ENCODE data around the gene ZNRF2. TPM values are rescaled to one million over a fixed set of nuclear protein-coding genes. Genes with fewer than 3 reads are reported as not detected.
"Not testable (repeated sequence)": the region's sequence is repeated elsewhere in the genome, so short reads cannot be mapped to it uniquely, and the experiment has no call there.

ZNRF2 gene
- total RNA-seq, 1 experiment from 2014 or later: 45.3 TPM

- H2AFZ ChIP-seq (ENCODE audit: low read length): no peak overlapping the region
- peak overlapping the region; percentile 96 for H3K4me2 ChIP-seq (ENCODE audit: low read depth, low read length, poor library complexity, severe bottlenecking)
- no peaks in the 10 kb centered on the region for H3K9me2 ChIP-seq (replicated peaks; ENCODE audit: insufficient read depth, low read length)
- peaks cover 53% of the 10 kb centered on the region for H3K79me2 ChIP-seq (ENCODE audit: low read length)
- peaks cover 59% of the 10 kb centered on the region for H3K4me1 ChIP-seq (ENCODE audit: low read length)
- H3K36me3 ChIP-seq (ENCODE audit: insufficient read depth, low read length): no peaks in the 10 kb centered on the region; the same call in 1 of the 2 replicates
- H3K27ac ChIP-seq (ENCODE audit: low read length): peak overlapping the region; percentile 84
- H3K4me3 ChIP-seq (ENCODE audit: low read length): peak overlapping the region; percentile 75
- no peaks in the 10 kb centered on the region for H3K9me3 ChIP-seq (ENCODE audit: low read length)
- DNase-seq: peak; percentile 85
- peak overlapping the region; percentile 83 for H3K9ac ChIP-seq (ENCODE audit: low read length)
- H4K20me1 ChIP-seq (ENCODE audit: insufficient read depth, low read depth, low read length): peaks cover 19% of the 10 kb centered on the region
- no peaks in the 10 kb centered on the region for H3K27me3 ChIP-seq (ENCODE audit: low read length)
These were observed 1.3 kb downstream of the ZNRF2 start for GRCh38 chr7:30285536-30286284.

- H3K9me3 ChIP-seq (ENCODE audit: low read length): no peaks in the 10 kb centered on the region
- H3K27ac ChIP-seq (ENCODE audit: low read length): peak overlapping the region; percentile 84
- no peaks in the 10 kb centered on the region; the same call in 1 of the 2 replicates for H3K36me3 ChIP-seq (ENCODE audit: insufficient read depth, low read length)
- H3K4me3 ChIP-seq (ENCODE audit: low read length): peak overlapping the region; percentile 75
- no peaks in the 10 kb centered on the region for H3K27me3 ChIP-seq (ENCODE audit: low read length)
- H3K9me2 ChIP-seq (replicated peaks; ENCODE audit: insufficient read depth, low read length): no peaks in the 10 kb centered on the region
- H4K20me1 ChIP-seq (ENCODE audit: insufficient read depth, low read depth, low read length): peaks cover 26% of the 10 kb centered on the region
- H3K4me1 ChIP-seq (ENCODE audit: low read length): peaks cover 58% of the 10 kb centered on the region
- DNase-seq: no peak
- H3K4me2 ChIP-seq (ENCODE audit: low read depth, low read length, poor library complexity, severe bottlenecking): peak overlapping the region; percentile 96
- H3K79me2 ChIP-seq (ENCODE audit: low read length): peaks cover 62% of the 10 kb centered on the region
- no peak overlapping the region for H2AFZ ChIP-seq (ENCODE audit: low read length)
- peak overlapping the region; percentile 83 for H3K9ac ChIP-seq (ENCODE audit: low read length)
These were observed 2.4 kb downstream of the ZNRF2 start for GRCh38 chr7:30286749-30287148.

- not testable (repeated sequence) for H3K9me2 ChIP-seq (replicated peaks; ENCODE audit: insufficient read depth, low read length); H3K9me3 ChIP-seq (ENCODE audit: low read length); H2AFZ ChIP-seq (ENCODE audit: low read length); H3K36me3 ChIP-seq (ENCODE audit: insufficient read depth, low read length); H3K27me3 ChIP-seq (ENCODE audit: low read length)
- Histone ChIP-seq H3K27ac (ENCODE audit: low read length) (peak overlapping the region; percentile 84; the same call in 1 of the 2 replicates), H3K79me2 (ENCODE audit: low read length) (peaks cover 70% of the 10 kb centered on the region), H4K20me1 (ENCODE audit: insufficient read depth, low read depth, low read length) (peaks cover 26% of the 10 kb centered on the region), H3K4me3 (ENCODE audit: low read length) (peak overlapping the region; percentile 75), H3K4me1 (ENCODE audit: low read length) (peaks cover 62% of the 10 kb centered on the region), H3K9ac (ENCODE audit: low read length) (peak overlapping the region; percentile 83), H3K4me2 (ENCODE audit: low read depth, low read length, poor library complexity, severe bottlenecking) (peak overlapping the region; percentile 96)
- DNase-seq: peak; percentile 65
These were observed 3.2 kb downstream of the ZNRF2 start for GRCh38 chr7:30287625-30288024.

- H3K27ac ChIP-seq (ENCODE audit: low read length); H3K4me3 ChIP-seq (ENCODE audit: low read length); H3K27me3 ChIP-seq (ENCODE audit: low read length); H3K9ac ChIP-seq (ENCODE audit: low read length); H3K9me3 ChIP-seq (ENCODE audit: low read length); H3K36me3 ChIP-seq (ENCODE audit: insufficient read depth, low read length); H3K9me2 ChIP-seq (replicated peaks; ENCODE audit: insufficient read depth, low read length); H2AFZ ChIP-seq (ENCODE audit: low read length); DNase-seq: not testable (repeated sequence)
- peaks cover 60% of the 10 kb centered on the region for H3K4me1 ChIP-seq (ENCODE audit: low read length)
- H3K79me2 ChIP-seq (ENCODE audit: low read length): peaks cover 91% of the 10 kb centered on the region
- H3K4me2 ChIP-seq (ENCODE audit: low read depth, low read length, poor library complexity, severe bottlenecking): peak overlapping the region; percentile 96
- peaks cover 30% of the 10 kb centered on the region for H4K20me1 ChIP-seq (ENCODE audit: insufficient read depth, low read depth, low read length)
These were observed 5.2 kb downstream of the ZNRF2 start for GRCh38 chr7:30289634-30290033.

- peak overlapping the region; percentile 37 for H3K4me2 ChIP-seq (ENCODE audit: low read depth, low read length, poor library complexity, severe bottlenecking)
- DNase-seq; H3K4me3 ChIP-seq (ENCODE audit: low read length); H3K9me2 ChIP-seq (replicated peaks; ENCODE audit: insufficient read depth, low read length); H3K9ac ChIP-seq (ENCODE audit: low read length); H3K27me3 ChIP-seq (ENCODE audit: low read length); H3K9me3 ChIP-seq (ENCODE audit: low read length); H3K36me3 ChIP-seq (ENCODE audit: insufficient read depth, low read length); H3K27ac ChIP-seq (ENCODE audit: low read length); H2AFZ ChIP-seq (ENCODE audit: low read length): not testable (repeated sequence)
- peaks cover 34% of the 10 kb centered on the region for H4K20me1 ChIP-seq (ENCODE audit: insufficient read depth, low read depth, low read length)
- peaks cover 64% of the 10 kb centered on the region for H3K4me1 ChIP-seq (ENCODE audit: low read length)
- peaks cover 97% of the 10 kb centered on the region for H3K79me2 ChIP-seq (ENCODE audit: low read length)
These were observed 5.9 kb downstream of the ZNRF2 start for GRCh38 chr7:30290317-30290716.

GRCh38 chr7:30292416-30293038, 8.1 kb downstream of the ZNRF2 start:
- peaks cover 100% of the 10 kb centered on the region for H3K79me2 ChIP-seq (ENCODE audit: low read length)
- H3K4me1 ChIP-seq (ENCODE audit: low read length): peaks cover 78% of the 10 kb centered on the region
- not testable (repeated sequence) for H3K9me3 ChIP-seq (ENCODE audit: low read length)

GRCh38 chr7:30296304-30296703, 11.9 kb downstream of the ZNRF2 start:
- H3K9me3 ChIP-seq (ENCODE audit: low read length); DNase-seq; H3K4me3 ChIP-seq (ENCODE audit: low read length); H2AFZ ChIP-seq (ENCODE audit: low read length); H3K9ac ChIP-seq (ENCODE audit: low read length); H4K20me1 ChIP-seq (ENCODE audit: insufficient read depth, low read depth, low read length); H3K9me2 ChIP-seq (replicated peaks; ENCODE audit: insufficient read depth, low read length); H3K27me3 ChIP-seq (ENCODE audit: low read length); H3K36me3 ChIP-seq (ENCODE audit: insufficient read depth, low read length): not testable (repeated sequence)
- H3K4me1 ChIP-seq (ENCODE audit: low read length): peaks cover 65% of the 10 kb centered on the region
- H3K4me2 ChIP-seq (ENCODE audit: low read depth, low read length, poor library complexity, severe bottlenecking): peak overlapping the region; percentile 32
- peaks cover 100% of the 10 kb centered on the region for H3K79me2 ChIP-seq (ENCODE audit: low read length)
- H3K27ac ChIP-seq (ENCODE audit: low read length): peak overlapping the region; percentile 49

More at GRCh38 chr7:30292416-30293038, 8.1 kb downstream of the ZNRF2 start:
- H3K27ac ChIP-seq (ENCODE audit: low read length); H3K27me3 ChIP-seq (ENCODE audit: low read length); H3K4me2 ChIP-seq (ENCODE audit: low read depth, low read length, poor library complexity, severe bottlenecking); H3K9me2 ChIP-seq (replicated peaks; ENCODE audit: insufficient read depth, low read length); DNase-seq; H2AFZ ChIP-seq (ENCODE audit: low read length); H3K9ac ChIP-seq (ENCODE audit: low read length); H3K4me3 ChIP-seq (ENCODE audit: low read length); H3K36me3 ChIP-seq (ENCODE audit: insufficient read depth, low read length): not testable (repeated sequence)
- peaks cover 27% of the 10 kb centered on the region for H4K20me1 ChIP-seq (ENCODE audit: insufficient read depth, low read depth, low read length)

- H4K20me1 ChIP-seq (ENCODE audit: insufficient read depth, low read depth, low read length): peaks cover 17% of the 10 kb centered on the region; the same call in 1 of the 2 replicates
These were observed 13.1 kb downstream of the ZNRF2 start for GRCh38 chr7:30297499-30297898.

More at GRCh38 chr7:30297499-30297898, 13.1 kb downstream of the ZNRF2 start:
- not testable (repeated sequence) for H3K9me3 ChIP-seq (ENCODE audit: low read length); H3K9ac ChIP-seq (ENCODE audit: low read length); H3K9me2 ChIP-seq (replicated peaks; ENCODE audit: insufficient read depth, low read length); DNase-seq; H3K36me3 ChIP-seq (ENCODE audit: insufficient read depth, low read length); H3K27ac ChIP-seq (ENCODE audit: low read length); H3K4me3 ChIP-seq (ENCODE audit: low read length); H3K27me3 ChIP-seq (ENCODE audit: low read length); H2AFZ ChIP-seq (ENCODE audit: low read length); H3K4me2 ChIP-seq (ENCODE audit: low read depth, low read length, poor library complexity, severe bottlenecking)
- H3K4me1 ChIP-seq (ENCODE audit: low read length): peaks cover 68% of the 10 kb centered on the region
- peaks cover 100% of the 10 kb centered on the region for H3K79me2 ChIP-seq (ENCODE audit: low read length)
